ENCODE data around the gene ITGA5.
A peak's percentile ranks its signal among the peaks of the same experiment; 100 is the strongest.

The ITGA5 gene

GRCh38 chr12:54460317-54460923 lies 41.4 kb upstream of the ITGA5 start:
- TF ChIP-seq FOXP2 (optimal IDR thresholded peaks at IDR 0.05; ENCODE audit: borderline replicate concordance, extremely low read depth, extremely low read length, insufficient read depth) (no peak), TAF1 (IDR thresholded peaks at IDR 0.05; ENCODE audit: borderline replicate concordance, insufficient read depth, low read length) (no peak), POLR2AphosphoS5 (IDR thresholded peaks at IDR 0.05; ENCODE audit: low read depth, low read length) (no peak), SIN3A (IDR thresholded peaks at IDR 0.05; ENCODE audit: borderline replicate concordance, insufficient read depth, low read length) (no peak)
- TF ChIP-seq, protein P1, sequence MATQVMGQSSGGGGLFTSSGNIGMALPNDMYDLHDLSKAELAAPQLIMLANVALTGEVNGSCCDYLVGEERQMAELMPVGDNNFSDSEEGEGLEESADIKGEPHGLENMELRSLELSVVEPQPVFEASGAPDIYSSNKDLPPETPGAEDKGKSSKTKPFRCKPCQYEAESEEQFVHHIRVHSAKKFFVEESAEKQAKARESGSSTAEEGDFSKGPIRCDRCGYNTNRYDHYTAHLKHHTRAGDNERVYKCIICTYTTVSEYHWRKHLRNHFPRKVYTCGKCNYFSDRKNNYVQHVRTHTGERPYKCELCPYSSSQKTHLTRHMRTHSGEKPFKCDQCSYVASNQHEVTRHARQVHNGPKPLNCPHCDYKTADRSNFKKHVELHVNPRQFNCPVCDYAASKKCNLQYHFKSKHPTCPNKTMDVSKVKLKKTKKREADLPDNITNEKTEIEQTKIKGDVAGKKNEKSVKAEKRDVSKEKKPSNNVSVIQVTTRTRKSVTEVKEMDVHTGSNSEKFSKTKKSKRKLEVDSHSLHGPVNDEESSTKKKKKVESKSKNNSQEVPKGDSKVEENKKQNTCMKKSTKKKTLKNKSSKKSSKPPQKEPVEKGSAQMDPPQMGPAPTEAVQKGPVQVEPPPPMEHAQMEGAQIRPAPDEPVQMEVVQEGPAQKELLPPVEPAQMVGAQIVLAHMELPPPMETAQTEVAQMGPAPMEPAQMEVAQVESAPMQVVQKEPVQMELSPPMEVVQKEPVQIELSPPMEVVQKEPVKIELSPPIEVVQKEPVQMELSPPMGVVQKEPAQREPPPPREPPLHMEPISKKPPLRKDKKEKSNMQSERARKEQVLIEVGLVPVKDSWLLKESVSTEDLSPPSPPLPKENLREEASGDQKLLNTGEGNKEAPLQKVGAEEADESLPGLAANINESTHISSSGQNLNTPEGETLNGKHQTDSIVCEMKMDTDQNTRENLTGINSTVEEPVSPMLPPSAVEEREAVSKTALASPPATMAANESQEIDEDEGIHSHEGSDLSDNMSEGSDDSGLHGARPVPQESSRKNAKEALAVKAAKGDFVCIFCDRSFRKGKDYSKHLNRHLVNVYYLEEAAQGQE (IDR thresholded peaks at IDR 0.05; ENCODE audit: insufficient read depth in 1 of 2, low read depth in 2 of 2, low read length in 2 of 2), result no peak

DNA sequence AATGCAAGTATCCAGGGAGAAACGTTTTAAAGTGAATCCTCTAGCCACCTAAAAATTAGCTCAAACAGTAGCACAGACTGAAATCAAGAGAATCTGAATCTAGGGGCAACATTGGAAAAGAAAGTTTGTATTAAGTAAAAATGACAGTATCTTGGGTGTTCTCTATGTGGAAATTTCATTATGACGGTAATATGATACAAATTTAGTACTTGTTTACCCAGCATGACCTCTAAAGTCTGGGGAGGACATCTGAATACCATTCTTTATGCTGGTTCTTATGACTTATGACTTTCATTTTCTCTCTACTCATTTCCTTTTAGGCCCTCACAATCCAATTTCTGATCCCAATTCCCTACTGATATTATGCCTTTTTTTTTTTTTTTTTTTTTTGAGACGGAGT lies 40.3 kb upstream of the ITGA5 start:
- TF ChIP-seq FOXP2 (optimal IDR thresholded peaks at IDR 0.05; ENCODE audit: borderline replicate concordance, extremely low read depth, extremely low read length, insufficient read depth), result no peak
- no peak for TF ChIP-seq SIN3A (IDR thresholded peaks at IDR 0.05; ENCODE audit: borderline replicate concordance, insufficient read depth, low read length)
- TF ChIP-seq TAF1 (IDR thresholded peaks at IDR 0.05; ENCODE audit: borderline replicate concordance, insufficient read depth, low read length), result no peak
- TF ChIP-seq, protein P1 (IDR thresholded peaks at IDR 0.05; ENCODE audit: insufficient read depth in 1 of 2, low read depth in 2 of 2, low read length in 2 of 2), result no peak
- TF ChIP-seq POLR2AphosphoS5 (IDR thresholded peaks at IDR 0.05; ENCODE audit: low read depth, low read length), result no peak

- no peak for TF ChIP-seq FOXP2 (optimal IDR thresholded peaks at IDR 0.05; ENCODE audit: borderline replicate concordance, extremely low read depth, extremely low read length, insufficient read depth)
- 0 out of 2 replicates have a peak, but pooled peaks have one; percentile 59 for TF ChIP-seq SIN3A (IDR thresholded peaks at IDR 0.05; ENCODE audit: borderline replicate concordance, insufficient read depth, low read length)
Observed at GRCh38 chr12:54455760-54456469, 36.8 kb upstream of the ITGA5 start.

GRCh38 chr12:54452628-54453027 lies 33.6 kb upstream of the ITGA5 start:
- TF ChIP-seq SIN3A (IDR thresholded peaks at IDR 0.05; ENCODE audit: borderline replicate concordance, insufficient read depth, low read length) (no peak), FOXP2 (optimal IDR thresholded peaks at IDR 0.05; ENCODE audit: borderline replicate concordance, extremely low read depth, extremely low read length, insufficient read depth) (no peak), TAF1 (IDR thresholded peaks at IDR 0.05; ENCODE audit: borderline replicate concordance, insufficient read depth, low read length) (no peak), POLR2AphosphoS5 (IDR thresholded peaks at IDR 0.05; ENCODE audit: low read depth, low read length) (no peak)
- TF ChIP-seq, protein P1 (IDR thresholded peaks at IDR 0.05; ENCODE audit: insufficient read depth in 1 of 2, low read depth in 2 of 2, low read length in 2 of 2), result no peak

DNA sequence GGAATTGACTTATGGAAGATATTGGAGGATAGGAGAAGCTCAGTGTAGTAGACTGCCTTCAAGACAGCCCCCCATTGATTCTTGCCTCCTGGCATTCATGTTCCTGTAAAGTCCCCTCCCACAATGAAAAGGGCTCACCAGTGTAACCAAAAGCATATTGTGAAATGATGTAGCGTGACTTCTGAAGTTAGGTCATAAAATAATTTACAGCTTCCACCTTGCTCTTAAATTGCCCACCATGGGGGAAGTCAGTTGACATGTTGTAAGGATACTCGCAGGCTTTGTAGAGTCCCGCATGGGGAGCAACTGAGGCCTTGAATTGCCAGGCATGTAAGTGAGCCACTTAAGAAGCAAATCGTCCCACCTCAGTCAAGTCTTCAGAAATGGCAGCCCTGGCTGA lies 29.3 kb upstream of the ITGA5 start:
- TF ChIP-seq SIN3A (IDR thresholded peaks at IDR 0.05; ENCODE audit: borderline replicate concordance, insufficient read depth, low read length) (no peak), TAF1 (IDR thresholded peaks at IDR 0.05; ENCODE audit: borderline replicate concordance, insufficient read depth, low read length) (no peak), FOXP2 (optimal IDR thresholded peaks at IDR 0.05; ENCODE audit: borderline replicate concordance, extremely low read depth, extremely low read length, insufficient read depth) (no peak), POLR2AphosphoS5 (IDR thresholded peaks at IDR 0.05; ENCODE audit: low read depth, low read length) (no peak)
- TF ChIP-seq, protein P1 (IDR thresholded peaks at IDR 0.05; ENCODE audit: insufficient read depth in 1 of 2, low read depth in 2 of 2, low read length in 2 of 2), result no peak

Measured in PFSK-1 (cell line).